NT2/D1 (cell line): ENCODE data around the gene DEFB116.

ENCODE experiments used
- SUZ12 ChIP-seq: IDR thresholded peaks from 2 replicates; pipeline ENCODE4 v1.6.1; 2011; ENCODE audit not compliant: insufficient read length, insufficient read depth; ENCODE audit errors: extremely low read depth
- YY1 ChIP-seq: IDR thresholded peaks from 2 replicates; pipeline ENCODE4 v1.6.1; 2011; ENCODE audit not compliant: insufficient read length, insufficient read depth
- ZNF274 ChIP-seq: IDR thresholded peaks from 2 replicates; pipeline ENCODE4 v1.6.1; 2011; ENCODE audit warnings: mild to moderate bottlenecking, low read depth, low read length

- TF ChIP-seq YY1 (no peak), ZNF274 (no peak), SUZ12 (no peak)
Measured at GRCh38 chr20:31322504-31322903, 14.1 kb upstream of the DEFB116 start.
